K562 (cell line): ENCODE measurements around the gene TRMT2A. TPM values are rescaled to one million over a fixed set of nuclear protein-coding genes. Genes with fewer than 3 reads are reported as not detected.

Source experiments
- ATAC-seq: fragments of 200-7000 bp; cut with Tn5 transposase; 3 replicates; pipeline ENCODE4 v1.9.1; 2020; ENCODE audit warnings: moderate library complexity
- BruUV-seq: library from RNA; stranded (reverse); fragments of 400-500 nt; replicated peaks from 2 replicates; lab custom pipeline; 2021; lab: Mats Ljungman, UMichigan
- CTCF ChIA-PET: fragments of 300-600 bp; formaldehyde crosslinking; extraction: SDS; loops from one replicate; lab custom pipeline; 2021; ENCODE audit warnings: low intra/inter-chr PET ratio; lab: Yijun Ruan, JAX
- POLR2A ChIA-PET: fragments of 300-600, 350-650 bp; sonication (Branson Sonifier 250); formaldehyde crosslinking; extraction: SDS; loops from one replicate; lab custom pipeline; 2021; ENCODE audit warnings: antibody characterized with exemption, inconsistent platforms; lab: Yijun Ruan, JAX
- DNase-seq, 4 experiments: peaks; one replicate each; pipeline versions ENCODE4 v3.0.0 to v3.0.0-alpha.2; 2011 to 2018; ENCODE audit warnings: low spot score in 3 of 4, mixed read lengths in 3 of 4; ENCODE audit errors: extremely low read depth in 1 of 4
- FAIRE-seq: peaks from 2 replicates; lab custom pipeline; 2011; peaks lifted over from hg19 to GRCh38; lab: Jason Lieb, UNC
- H2AFZ ChIP-seq: 2 replicates; pipeline ENCODE4 v1.6.0; 2011; ENCODE audit warnings: low read depth, low read length, control low read depth, inconsistent platforms
- H3K27ac ChIP-seq: fragments of 200-600 bp; 3 replicates; pipeline ENCODE4 v1.8.0; 2011; ENCODE audit warnings: low read depth, mild to moderate bottlenecking, control low read depth, inconsistent platforms, low read length, moderate library complexity, mixed read lengths; ENCODE audit errors: extremely low read depth
- H3K27me3 ChIP-seq, 2 experiments: fragments of 300-600 bp in 1 of 2; 2 replicates in 1 of 2; 3 replicates in 1 of 2; pipeline versions ENCODE4 v1.6.0 to v1.8.0; 2011; ENCODE audit warnings: inconsistent platforms in 2 of 2, low read length in 2 of 2, mild to moderate bottlenecking in 1 of 2, mixed read lengths in 1 of 2, moderate library complexity in 1 of 2; ENCODE audit not compliant: control insufficient read depth in 2 of 2, insufficient read depth in 2 of 2
- H3K36me3 ChIP-seq: fragments of 300-600 bp; 3 replicates; pipeline ENCODE4 v1.8.0; 2011; ENCODE audit warnings: mild to moderate bottlenecking, low read length, inconsistent platforms; ENCODE audit not compliant: control insufficient read depth, insufficient read depth
- H3K4me1 ChIP-seq, 2 experiments: fragments of 200-600 bp in 1 of 2; replicated peaks in 1 of 2; 2 replicates in 1 of 2; 3 replicates in 1 of 2; pipeline versions ENCODE4 v1.5.1 to v1.8.0; 2011; ENCODE audit warnings: inconsistent platforms in 2 of 2, low read length in 2 of 2, mild to moderate bottlenecking in 1 of 2, mixed read lengths in 1 of 2, moderate library complexity in 1 of 2; ENCODE audit not compliant: control insufficient read depth in 2 of 2, insufficient read depth in 2 of 2
- H3K4me2 ChIP-seq: 2 replicates; pipeline ENCODE4 v1.6.1; 2011; ENCODE audit warnings: low read length, control low read depth, inconsistent platforms, mixed read lengths; ENCODE audit not compliant: insufficient read depth
- H3K4me3 ChIP-seq: fragments of 200-600 bp; sonication (generic), shearing (Covaris generic); 2 replicates; pipeline ENCODE4 v1.5.1; 2016; ENCODE audit warnings: control low read depth, inconsistent platforms
- H3K79me2 ChIP-seq: fragments of 200-600 bp; 3 replicates; pipeline ENCODE4 v1.8.0; 2011; ENCODE audit warnings: low read length, inconsistent platforms; ENCODE audit not compliant: control insufficient read depth, insufficient read depth
- H3K9ac ChIP-seq, 2 experiments: 2 replicates each; pipeline versions ENCODE4 v1.6.0 to v1.6.1; 2011; ENCODE audit warnings: low read depth in 2 of 2, low read length in 2 of 2, control low read depth in 1 of 2, inconsistent platforms in 1 of 2, mild to moderate bottlenecking in 1 of 2, mixed read lengths in 1 of 2; ENCODE audit not compliant: insufficient read depth in 1 of 2
- H3K9me1 ChIP-seq: one replicate; pipeline ENCODE4 v1.6.0; 2011; ENCODE audit warnings: inconsistent platforms, mild to moderate bottlenecking, low read length, moderate library complexity; ENCODE audit not compliant: control insufficient read depth, insufficient read depth
- H3K9me3 ChIP-seq: replicated peaks from 2 replicates; pipeline ENCODE4 v1.5.1; 2011; ENCODE audit warnings: low read depth, low read length, inconsistent platforms; ENCODE audit not compliant: control insufficient read depth, insufficient read depth
- H4K20me1 ChIP-seq: replicated peaks from 2 replicates; pipeline ENCODE4 v1.6.1; 2011; ENCODE audit warnings: low read length, inconsistent platforms, mixed read lengths; ENCODE audit not compliant: control insufficient read depth, insufficient read depth
- EZH2 ChIP-seq: IDR thresholded peaks from 2 replicates; pipeline ENCODE4 v1.6.1; 2012; ENCODE audit warnings: low read depth, mild to moderate bottlenecking, inconsistent platforms, low read length, borderline replicate concordance
- KLF16 ChIP-seq: IDR thresholded peaks from 2 replicates; pipeline ENCODE4 v1.6.1; 2016; ENCODE audit warnings: antibody characterized with exemption
- PML ChIP-seq: IDR thresholded peaks from 2 replicates; pipeline ENCODE4 v1.6.1; 2012; ENCODE audit warnings: low read length, inconsistent platforms
- POLR2AphosphoS5 ChIP-seq: IDR thresholded peaks from 2 replicates; pipeline ENCODE4 v1.6.1; 2011; ENCODE audit warnings: mild to moderate bottlenecking, low read depth, low read length, moderate library complexity; ENCODE audit not compliant: control insufficient read depth, insufficient read depth
- RAD51 ChIP-seq: fragments of 450-650 bp; IDR thresholded peaks from 2 replicates; pipeline ENCODE4 v1.7.1; 2016; ENCODE audit warnings: low read depth, mild to moderate bottlenecking, borderline replicate concordance
- RBM22 ChIP-seq: fragments of 200-400 bp; formaldehyde crosslinking; IDR thresholded peaks from 2 replicates; pipeline ENCODE4 v1.6.1; 2018; ENCODE audit warnings: low read length, low read depth; ENCODE audit not compliant: poor library complexity, severe bottlenecking
- SMAD4 ChIP-seq: fragments of 250-450 bp; sonication (Bioruptor Pico); conservative IDR thresholded peaks from 2 replicates; pipeline ENCODE4 v1.8.0; 2021; ENCODE audit warnings: inconsistent platforms, mild to moderate bottlenecking, moderate library complexity
- ZBTB33 ChIP-seq: sonication (generic); formaldehyde crosslinking; IDR thresholded peaks from 2 replicates; pipeline ENCODE4 v1.8.1; 2023; ENCODE audit warnings: mild to moderate bottlenecking, missing genetic modification reagents
- ZBTB7A ChIP-seq: IDR thresholded peaks from 2 replicates; pipeline ENCODE4 v1.6.1; 2011; ENCODE audit warnings: low read depth, mild to moderate bottlenecking, low read length, moderate library complexity, borderline replicate concordance; ENCODE audit not compliant: control insufficient read depth
- ZNF444 ChIP-seq: fragments of 250-450 bp; sonication (Bioruptor Pico); IDR thresholded peaks from 2 replicates; pipeline ENCODE4 v1.4.0; 2020; ENCODE audit warnings: mild to moderate bottlenecking, moderate library complexity
- ZNF695 ChIP-seq: fragments of 450-650 bp; formaldehyde crosslinking; IDR thresholded peaks from 2 replicates; pipeline ENCODE4 v1.4.0; 2020; ENCODE audit warnings: mild to moderate bottlenecking, moderate library complexity
- WGBS: fragments of 100-300 bp; shearing (Covaris generic); methylation state at CpG from one replicate; pipeline ENCODE4 v1.1.6; 2016; ENCODE audit warnings: low coverage, mixed read lengths; ENCODE audit not compliant: insufficient coverage; ENCODE audit errors: missing lambda C conversion rate; 5-methylcytosine and 5-hydroxymethylcytosine counted together
- in situ Hi-C: fragments of 300-500 bp; cut with MboI; formaldehyde crosslinking; loops from 4 replicates; pipeline ENCODE4 v1.15.0; 2018; ENCODE audit warnings: inconsistent platforms, mixed read lengths
- intact Hi-C: fragments of 100-400 bp; cut with micrococcal nuclease; formaldehyde crosslinking; loops from 2 replicates; pipeline ENCODE4 v1.14.2; 2022
- polyA plus RNA-seq, 8 experiments: library from polyadenylated mRNA; depleted of rRNA in 4 of 8; stranded (reverse) in 5 of 8; unstranded in 3 of 8; fragments of >200 nt; fragmentation: Nextera tagmentation in 2 of 8; fragmentation: Illumina TruSeq in 1 of 8; extraction: Ambion mirVana in 2 of 8; extraction: Trizol in 1 of 8; gene quantifications; 2 replicates each; pipeline versions ENCODE4 v1.2.1 to v1.2.3, GENCODE V29; 2011 to 2014; ENCODE audit warnings: inconsistent platforms in 1 of 8, missing spikeins in 1 of 8
- total RNA-seq, 7 experiments: library from RNA; depleted of rRNA in 6 of 7; stranded (reverse); fragments of >200 nt in 6 of 7; fragmentation: Illumina TruSeq in 2 of 7; extraction: Trizol in 2 of 7; gene quantifications; 2 replicates each; pipeline versions ENCODE4 v1.2.1 to v1.2.3, GENCODE V29; 2011 to 2021; ENCODE audit warnings: low replicate concordance in 1 of 7
- TF ChIP-seq, protein P1 (sequence below): fragments of 250-450 bp; sonication (Bioruptor Pico); IDR thresholded peaks from 2 replicates; pipeline ENCODE4 v1.5.0; 2022; ENCODE audit warnings: mild to moderate bottlenecking
- TF ChIP-seq, protein P2 (sequence below), 2 experiments: fragments of 150-350 bp in 1 of 2; IDR thresholded peaks; 2 replicates each; pipeline ENCODE4 v1.6.1; 2012 to 2016; ENCODE audit warnings: low read depth in 2 of 2, low read length in 2 of 2, mild to moderate bottlenecking in 1 of 2, moderate library complexity in 1 of 2

Gene TRMT2A
- total and polyA plus RNA-seq, 9 of the 15 experiments (the other 6 are each of a cell fraction or from before 2014, with no cell fraction given) = 1.6 to 265 (median 140) TPM

GRCh38 chr22:20106205-20106848 is 10.7 kb downstream of the TRMT2A start:
- H3K9me3 ChIP-seq = no peaks in the 10 kb centered on the region
- in situ Hi-C loops (no loop called here), intact Hi-C loops (no loop called here)
- ATAC-seq (no peak), DNase-seq (no peak), FAIRE-seq (no peak)
- peaks cover 97% of the 10 kb centered on the region for H3K36me3 ChIP-seq
- H3K27ac ChIP-seq = no peak overlapping the region
- H3K4me1 ChIP-seq = peaks cover 0 to 40% of the 10 kb centered on the region in 2 experiments; a peak in 3 of 5 replicates
- H3K79me2 ChIP-seq = peaks cover 35% of the 10 kb centered on the region
- H4K20me1 ChIP-seq = peaks cover 70% of the 10 kb centered on the region
- no peaks in the 10 kb centered on the region for H3K27me3 ChIP-seq
- peaks cover 9% of the 10 kb centered on the region for H3K9me1 ChIP-seq
- H3K4me2 ChIP-seq = no peak overlapping the region
- H3K4me3 ChIP-seq = no peak overlapping the region
- peak overlapping the region in 1 of 2 experiments; percentile 49; a peak in 2 of 4 replicates for H3K9ac ChIP-seq
- BruUV-seq = no TSS peak
- no peak overlapping the region for H2AFZ ChIP-seq
- 87% methylated on average over 20 of the region's 20 CpGs for WGBS
- ChIA-PET POLR2A (interaction anchor here (0.8 to 20.7 kb wide), 6 partner anchors 11 to 73 kb away, joined by 4 to 513 read pairs (median 6); partner anchors contain the start of genes RANBP1 and TRMT2A), CTCF (no interaction called here)
- no peak for TF ChIP-seq SMAD4
- TF ChIP-seq, protein P1, sequence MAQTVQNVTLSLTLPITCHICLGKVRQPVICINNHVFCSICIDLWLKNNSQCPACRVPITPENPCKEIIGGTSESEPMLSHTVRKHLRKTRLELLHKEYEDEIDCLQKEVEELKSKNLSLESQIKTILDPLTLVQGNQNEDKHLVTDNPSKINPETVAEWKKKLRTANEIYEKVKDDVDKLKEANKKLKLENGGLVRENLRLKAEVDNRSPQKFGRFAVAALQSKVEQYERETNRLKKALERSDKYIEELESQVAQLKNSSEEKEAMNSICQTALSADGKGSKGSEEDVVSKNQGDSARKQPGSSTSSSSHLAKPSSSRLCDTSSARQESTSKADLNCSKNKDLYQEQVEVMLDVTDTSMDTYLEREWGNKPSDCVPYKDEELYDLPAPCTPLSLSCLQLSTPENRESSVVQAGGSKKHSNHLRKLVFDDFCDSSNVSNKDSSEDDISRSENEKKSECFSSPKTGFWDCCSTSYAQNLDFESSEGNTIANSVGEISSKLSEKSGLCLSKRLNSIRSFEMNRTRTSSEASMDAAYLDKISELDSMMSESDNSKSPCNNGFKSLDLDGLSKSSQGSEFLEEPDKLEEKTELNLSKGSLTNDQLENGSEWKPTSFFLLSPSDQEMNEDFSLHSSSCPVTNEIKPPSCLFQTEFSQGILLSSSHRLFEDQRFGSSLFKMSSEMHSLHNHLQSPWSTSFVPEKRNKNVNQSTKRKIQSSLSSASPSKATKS (CRISPR knock-in tag) = no peak
- TF ChIP-seq, protein P2, sequence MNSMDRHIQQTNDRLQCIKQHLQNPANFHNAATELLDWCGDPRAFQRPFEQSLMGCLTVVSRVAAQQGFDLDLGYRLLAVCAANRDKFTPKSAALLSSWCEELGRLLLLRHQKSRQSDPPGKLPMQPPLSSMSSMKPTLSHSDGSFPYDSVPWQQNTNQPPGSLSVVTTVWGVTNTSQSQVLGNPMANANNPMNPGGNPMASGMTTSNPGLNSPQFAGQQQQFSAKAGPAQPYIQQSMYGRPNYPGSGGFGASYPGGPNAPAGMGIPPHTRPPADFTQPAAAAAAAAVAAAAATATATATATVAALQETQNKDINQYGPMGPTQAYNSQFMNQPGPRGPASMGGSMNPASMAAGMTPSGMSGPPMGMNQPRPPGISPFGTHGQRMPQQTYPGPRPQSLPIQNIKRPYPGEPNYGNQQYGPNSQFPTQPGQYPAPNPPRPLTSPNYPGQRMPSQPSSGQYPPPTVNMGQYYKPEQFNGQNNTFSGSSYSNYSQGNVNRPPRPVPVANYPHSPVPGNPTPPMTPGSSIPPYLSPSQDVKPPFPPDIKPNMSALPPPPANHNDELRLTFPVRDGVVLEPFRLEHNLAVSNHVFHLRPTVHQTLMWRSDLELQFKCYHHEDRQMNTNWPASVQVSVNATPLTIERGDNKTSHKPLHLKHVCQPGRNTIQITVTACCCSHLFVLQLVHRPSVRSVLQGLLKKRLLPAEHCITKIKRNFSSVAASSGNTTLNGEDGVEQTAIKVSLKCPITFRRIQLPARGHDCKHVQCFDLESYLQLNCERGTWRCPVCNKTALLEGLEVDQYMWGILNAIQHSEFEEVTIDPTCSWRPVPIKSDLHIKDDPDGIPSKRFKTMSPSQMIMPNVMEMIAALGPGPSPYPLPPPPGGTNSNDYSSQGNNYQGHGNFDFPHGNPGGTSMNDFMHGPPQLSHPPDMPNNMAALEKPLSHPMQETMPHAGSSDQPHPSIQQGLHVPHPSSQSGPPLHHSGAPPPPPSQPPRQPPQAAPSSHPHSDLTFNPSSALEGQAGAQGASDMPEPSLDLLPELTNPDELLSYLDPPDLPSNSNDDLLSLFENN (IDR thresholded peaks at IDR 0.05; ENCODE audit: low read depth in 2 of 2, low read length in 2 of 2) = no peak
- no peak for TF ChIP-seq RBM22
- TF ChIP-seq KLF16 = no peak
- TF ChIP-seq EZH2 = no peak
- TF ChIP-seq ZBTB7A = 0 out of 2 replicates have a peak, but pooled peaks have one; percentile 15
- TF ChIP-seq ZBTB33 = no peak
- no peak for TF ChIP-seq RAD51
- no peak for TF ChIP-seq ZNF695
- TF ChIP-seq PML = no peak
- TF ChIP-seq POLR2AphosphoS5 = peak; percentile 12; the same call in 1 of the 2 replicates
- TF ChIP-seq ZNF444 (CRISPR knock-in tag) = no peak
